Measurements from ENCODE around the gene TBC1D24. TPM values are rescaled to one million over a fixed set of nuclear protein-coding genes. Genes with fewer than 3 reads are reported as not detected.

TBC1D24 gene
- total RNA-seq, 1 donor from 2014 or later = 11.5 TPM

Other genes with a start within 250 kb of the TBC1D24 start
- 2.6 and 2.8 TPM in 2 replicates for gene DNASE1L2, start 238.7 kb upstream of the TBC1D24 start, total RNA-seq
- gene ECI1, start 223.5 kb upstream of the TBC1D24 start, total RNA-seq = 30.2 and 34.2 TPM in 2 replicates
- 299 and 307 TPM in 2 replicates for gene RNPS1, start 207.0 kb upstream of the TBC1D24 start, total RNA-seq
- gene ABCA3, start 134.4 kb upstream of the TBC1D24 start, total RNA-seq = 6.6 and 7.0 TPM in 2 replicates
- gene CCNF, start 45.7 kb upstream of the TBC1D24 start, total RNA-seq = 63.2 and 64.7 TPM in 2 replicates
- gene TEDC2, start 15.0 kb upstream of the TBC1D24 start, total RNA-seq = 21.6 and 26.6 TPM in 2 replicates
- not detected in 2 replicates for gene NTN3, start 3.8 kb upstream of the TBC1D24 start, total RNA-seq
- gene ATP6V0C, start 38.8 kb downstream of the TBC1D24 start, total RNA-seq = 94.4 and 99.5 TPM in 2 replicates
- gene AMDHD2, start 45.2 kb downstream of the TBC1D24 start, total RNA-seq = 41.2 and 44.8 TPM in 2 replicates
- gene CEMP1, start 56.3 kb downstream of the TBC1D24 start, total RNA-seq = not detected in 2 replicates
- 46.5 and 47.1 TPM in 2 replicates for gene PDPK1, start 62.9 kb downstream of the TBC1D24 start, total RNA-seq
- 33.9 and 37.2 TPM in 2 replicates for gene KCTD5, start 207.4 kb downstream of the TBC1D24 start, total RNA-seq
- 1.0 and 1.2 TPM in 2 replicates for gene PRSS27, start 245.1 kb downstream of the TBC1D24 start, total RNA-seq